ENCODE data around the gene CAMK2D.

GRCh38 chr4:113561758-113562157 lies 199.8 kb downstream of the CAMK2D start:
- TF ChIP-seq, protein P1, sequence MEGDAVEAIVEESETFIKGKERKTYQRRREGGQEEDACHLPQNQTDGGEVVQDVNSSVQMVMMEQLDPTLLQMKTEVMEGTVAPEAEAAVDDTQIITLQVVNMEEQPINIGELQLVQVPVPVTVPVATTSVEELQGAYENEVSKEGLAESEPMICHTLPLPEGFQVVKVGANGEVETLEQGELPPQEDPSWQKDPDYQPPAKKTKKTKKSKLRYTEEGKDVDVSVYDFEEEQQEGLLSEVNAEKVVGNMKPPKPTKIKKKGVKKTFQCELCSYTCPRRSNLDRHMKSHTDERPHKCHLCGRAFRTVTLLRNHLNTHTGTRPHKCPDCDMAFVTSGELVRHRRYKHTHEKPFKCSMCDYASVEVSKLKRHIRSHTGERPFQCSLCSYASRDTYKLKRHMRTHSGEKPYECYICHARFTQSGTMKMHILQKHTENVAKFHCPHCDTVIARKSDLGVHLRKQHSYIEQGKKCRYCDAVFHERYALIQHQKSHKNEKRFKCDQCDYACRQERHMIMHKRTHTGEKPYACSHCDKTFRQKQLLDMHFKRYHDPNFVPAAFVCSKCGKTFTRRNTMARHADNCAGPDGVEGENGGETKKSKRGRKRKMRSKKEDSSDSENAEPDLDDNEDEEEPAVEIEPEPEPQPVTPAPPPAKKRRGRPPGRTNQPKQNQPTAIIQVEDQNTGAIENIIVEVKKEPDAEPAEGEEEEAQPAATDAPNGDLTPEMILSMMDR (conservative IDR thresholded peaks at IDR 0.05; ENCODE audit: low read depth, low read length): no peak
- TF ChIP-seq EZH2phosphoT487 (IDR thresholded peaks at IDR 0.05; ENCODE audit: borderline replicate concordance, low read length) (no peak), EZH2 (IDR thresholded peaks at IDR 0.05; ENCODE audit: low read length, unreplicated experiment) (no peak)
